ENCODE results near the gene TTC17.

Gene TTC17

DNA sequence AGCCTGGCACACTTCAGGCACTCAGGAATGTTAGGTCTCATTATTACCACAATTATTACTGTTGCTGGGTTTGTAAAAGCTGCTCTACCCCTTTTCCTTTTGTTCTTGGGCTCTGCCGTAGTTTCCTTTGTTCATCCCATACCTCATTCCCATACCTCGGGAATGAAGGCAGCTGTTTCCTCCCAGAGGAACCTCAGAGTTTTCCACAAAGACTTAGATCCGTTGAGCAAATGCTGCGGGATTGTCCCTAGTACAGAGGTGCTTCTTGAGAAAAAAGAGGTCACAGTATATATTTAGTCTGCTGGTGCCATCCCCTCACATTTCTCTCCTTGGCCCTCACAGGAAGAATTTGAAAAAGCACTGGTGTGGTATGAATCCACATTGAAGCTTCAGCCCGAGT is 134.7 kb downstream of the TTC17 start:
- TF ChIP-seq, protein P1, sequence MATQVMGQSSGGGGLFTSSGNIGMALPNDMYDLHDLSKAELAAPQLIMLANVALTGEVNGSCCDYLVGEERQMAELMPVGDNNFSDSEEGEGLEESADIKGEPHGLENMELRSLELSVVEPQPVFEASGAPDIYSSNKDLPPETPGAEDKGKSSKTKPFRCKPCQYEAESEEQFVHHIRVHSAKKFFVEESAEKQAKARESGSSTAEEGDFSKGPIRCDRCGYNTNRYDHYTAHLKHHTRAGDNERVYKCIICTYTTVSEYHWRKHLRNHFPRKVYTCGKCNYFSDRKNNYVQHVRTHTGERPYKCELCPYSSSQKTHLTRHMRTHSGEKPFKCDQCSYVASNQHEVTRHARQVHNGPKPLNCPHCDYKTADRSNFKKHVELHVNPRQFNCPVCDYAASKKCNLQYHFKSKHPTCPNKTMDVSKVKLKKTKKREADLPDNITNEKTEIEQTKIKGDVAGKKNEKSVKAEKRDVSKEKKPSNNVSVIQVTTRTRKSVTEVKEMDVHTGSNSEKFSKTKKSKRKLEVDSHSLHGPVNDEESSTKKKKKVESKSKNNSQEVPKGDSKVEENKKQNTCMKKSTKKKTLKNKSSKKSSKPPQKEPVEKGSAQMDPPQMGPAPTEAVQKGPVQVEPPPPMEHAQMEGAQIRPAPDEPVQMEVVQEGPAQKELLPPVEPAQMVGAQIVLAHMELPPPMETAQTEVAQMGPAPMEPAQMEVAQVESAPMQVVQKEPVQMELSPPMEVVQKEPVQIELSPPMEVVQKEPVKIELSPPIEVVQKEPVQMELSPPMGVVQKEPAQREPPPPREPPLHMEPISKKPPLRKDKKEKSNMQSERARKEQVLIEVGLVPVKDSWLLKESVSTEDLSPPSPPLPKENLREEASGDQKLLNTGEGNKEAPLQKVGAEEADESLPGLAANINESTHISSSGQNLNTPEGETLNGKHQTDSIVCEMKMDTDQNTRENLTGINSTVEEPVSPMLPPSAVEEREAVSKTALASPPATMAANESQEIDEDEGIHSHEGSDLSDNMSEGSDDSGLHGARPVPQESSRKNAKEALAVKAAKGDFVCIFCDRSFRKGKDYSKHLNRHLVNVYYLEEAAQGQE (IDR thresholded peaks at IDR 0.05; ENCODE audit: insufficient read depth in 1 of 2, low read depth in 2 of 2, low read length in 2 of 2), result no peak
- TF ChIP-seq FOXP2 (optimal IDR thresholded peaks at IDR 0.05; ENCODE audit: borderline replicate concordance, extremely low read depth, extremely low read length, insufficient read depth) (no peak), TAF1 (IDR thresholded peaks at IDR 0.05; ENCODE audit: borderline replicate concordance, insufficient read depth, low read length) (no peak), POLR2AphosphoS5 (IDR thresholded peaks at IDR 0.05; ENCODE audit: low read depth, low read length) (no peak), SIN3A (IDR thresholded peaks at IDR 0.05; ENCODE audit: borderline replicate concordance, insufficient read depth, low read length) (no peak)

DNA sequence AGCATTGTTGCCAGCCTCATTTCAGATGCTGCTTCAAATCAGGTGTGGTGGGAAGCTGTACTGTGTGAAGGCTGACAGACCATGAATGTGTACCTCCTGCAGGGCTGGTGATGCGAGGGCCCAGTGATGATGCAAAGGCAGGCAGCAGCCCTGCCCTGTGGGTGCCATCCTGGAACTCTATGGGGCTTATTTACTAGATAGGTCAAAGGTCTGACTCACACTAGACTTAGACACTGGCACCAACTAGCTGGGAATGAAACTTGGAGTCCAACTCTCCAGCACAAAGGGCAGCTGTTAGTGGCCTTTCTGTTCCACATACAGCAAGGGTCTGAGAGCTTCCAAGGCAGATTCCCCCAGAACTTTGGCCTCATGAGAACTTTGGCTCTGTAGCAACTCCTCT is 138.4 kb downstream of the TTC17 start:
- no peak for TF ChIP-seq TAF1 (IDR thresholded peaks at IDR 0.05; ENCODE audit: borderline replicate concordance, insufficient read depth, low read length)
- no peak for TF ChIP-seq SIN3A (IDR thresholded peaks at IDR 0.05; ENCODE audit: borderline replicate concordance, insufficient read depth, low read length)
- no peak for TF ChIP-seq FOXP2 (optimal IDR thresholded peaks at IDR 0.05; ENCODE audit: borderline replicate concordance, extremely low read depth, extremely low read length, insufficient read depth)
- no peak for TF ChIP-seq POLR2AphosphoS5 (IDR thresholded peaks at IDR 0.05; ENCODE audit: low read depth, low read length)
- TF ChIP-seq, protein P1 (IDR thresholded peaks at IDR 0.05; ENCODE audit: insufficient read depth in 1 of 2, low read depth in 2 of 2, low read length in 2 of 2), result no peak

DNA sequence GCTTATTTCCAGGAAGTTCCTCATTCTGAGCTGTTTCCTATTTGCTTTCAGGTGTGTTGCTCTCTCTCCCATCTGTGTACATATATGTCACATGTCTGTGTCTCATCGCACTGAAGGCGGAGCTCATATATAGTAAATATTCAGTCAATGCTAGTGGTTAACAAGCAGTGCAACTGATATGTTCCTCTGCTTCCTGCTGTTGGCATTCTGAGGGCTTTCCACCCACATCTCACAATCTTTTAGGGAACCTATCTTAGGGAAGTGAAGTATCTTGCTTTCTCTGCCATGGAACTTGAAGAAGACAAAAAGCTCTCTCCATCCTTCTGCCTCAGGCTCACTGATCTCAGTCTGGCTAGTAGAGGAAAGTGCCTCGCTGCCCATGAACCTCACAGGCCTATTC is 139.8 kb downstream of the TTC17 start:
- TF ChIP-seq FOXP2 (optimal IDR thresholded peaks at IDR 0.05; ENCODE audit: borderline replicate concordance, extremely low read depth, extremely low read length, insufficient read depth), result no peak
- no peak for TF ChIP-seq TAF1 (IDR thresholded peaks at IDR 0.05; ENCODE audit: borderline replicate concordance, insufficient read depth, low read length)
- no peak for TF ChIP-seq POLR2AphosphoS5 (IDR thresholded peaks at IDR 0.05; ENCODE audit: low read depth, low read length)
- TF ChIP-seq SIN3A (IDR thresholded peaks at IDR 0.05; ENCODE audit: borderline replicate concordance, insufficient read depth, low read length), result no peak
- TF ChIP-seq, protein P1 (IDR thresholded peaks at IDR 0.05; ENCODE audit: insufficient read depth in 1 of 2, low read depth in 2 of 2, low read length in 2 of 2), result no peak

DNA sequence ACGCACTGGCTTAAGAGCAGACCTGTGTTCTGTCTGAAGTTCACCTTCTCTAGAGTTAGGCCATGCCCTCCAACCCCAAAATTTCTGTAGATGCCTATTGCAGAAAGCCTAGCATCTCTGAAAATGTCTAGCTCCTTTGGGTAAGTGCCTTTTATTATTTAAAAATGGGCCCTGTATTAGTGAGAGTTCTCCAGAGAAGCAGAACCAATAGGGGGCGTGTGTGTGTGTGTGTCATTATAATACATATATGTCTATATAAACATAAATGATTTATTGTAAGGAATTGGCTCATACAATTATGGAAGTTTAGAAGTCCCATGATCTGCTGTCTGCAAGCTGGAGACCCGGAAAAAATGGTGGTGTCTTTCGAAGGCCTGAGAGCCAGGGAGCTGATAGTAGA is 144.7 kb downstream of the TTC17 start:
- no peak for TF ChIP-seq SIN3A (IDR thresholded peaks at IDR 0.05; ENCODE audit: borderline replicate concordance, insufficient read depth, low read length)
- no peak for TF ChIP-seq FOXP2 (optimal IDR thresholded peaks at IDR 0.05; ENCODE audit: borderline replicate concordance, extremely low read depth, extremely low read length, insufficient read depth)
- TF ChIP-seq TAF1 (IDR thresholded peaks at IDR 0.05; ENCODE audit: borderline replicate concordance, insufficient read depth, low read length), result no peak
- TF ChIP-seq, protein P1 (IDR thresholded peaks at IDR 0.05; ENCODE audit: insufficient read depth in 1 of 2, low read depth in 2 of 2, low read length in 2 of 2), result no peak
- TF ChIP-seq POLR2AphosphoS5 (IDR thresholded peaks at IDR 0.05; ENCODE audit: low read depth, low read length), result no peak

Measured in PFSK-1 (cell line).